Fibroblast of lung (primary cell): ENCODE results near the gene SCRN2.

Experiments
- CTCF ChIP-seq, 2 donors: IDR thresholded peaks in 1 of 2; conservative IDR thresholded peaks in 1 of 2; 1 replicate in 1 of 2; 2 replicates in 1 of 2; pipeline ENCODE4 v1.5.1; 2011 to 2012; ENCODE audit warnings: low read length in 2 of 2, control low read depth in 1 of 2, inconsistent platforms in 1 of 2, low read depth in 1 of 2, mild to moderate bottlenecking in 1 of 2
- EZH2 ChIP-seq: IDR thresholded peaks from 2 replicates; pipeline ENCODE4 v1.5.1; 2012; ENCODE audit warnings: low read length, control low read depth, mild to moderate bottlenecking; ENCODE audit errors: missing control alignments

- TF ChIP-seq CTCF (conservative IDR thresholded peaks at IDR 0.05 in 1 of 2, IDR thresholded peaks at IDR 0.05 in 1 of 2; ENCODE audit: low read depth in 1 of 2, low read length in 2 of 2): no peak
- TF ChIP-seq EZH2: no peak
Observed at GRCh38 chr17:47808830-47809480, 32.1 kb downstream of the SCRN2 start.
